Right cardiac atrium (tissue), 5 donors: ENCODE data around the gene TCIRG1. TPM values are rescaled to one million over a fixed set of nuclear protein-coding genes. Genes with fewer than 3 reads are reported as not detected.

Experiments
- ATAC-seq, 2 donors: fragments of 200-7000 bp; cut with Tn5 transposase; one replicate each; pipeline versions ENCODE4 v1.8.0 to v1.9.1; 2020; ENCODE audit warnings: moderate library complexity in 2 of 2, mild to moderate bottlenecking in 1 of 2
- DNase-seq, 3 donors: peaks; one replicate each; pipeline ENCODE4 v3.0.0-alpha.2; 2020
- H3K27ac ChIP-seq: one replicate; pipeline ENCODE4 v1.5.1; 2013; ENCODE audit warnings: mild to moderate bottlenecking, low read length, control low read depth, moderate library complexity
- H3K27me3 ChIP-seq: one replicate; pipeline ENCODE4 v1.6.1; 2013; ENCODE audit not compliant: control insufficient read depth, insufficient read depth
- H3K4me1 ChIP-seq: one replicate; pipeline ENCODE4 v1.6.1; 2013; ENCODE audit warnings: low read length; ENCODE audit not compliant: control insufficient read depth, insufficient read depth
- H3K4me3 ChIP-seq: one replicate; pipeline ENCODE4 v1.5.1; 2013; ENCODE audit warnings: low read length, control low read depth
- H3K9me3 ChIP-seq: one replicate; pipeline ENCODE4 v1.6.1; 2013; ENCODE audit warnings: low read length; ENCODE audit not compliant: control insufficient read depth
- WGBS: extraction: QIAGEN DNeasy Blood & Tissue Kit; methylation state at CpG from one replicate; pipeline ENCODE4 v1.1.7; 2013; 5-methylcytosine and 5-hydroxymethylcytosine counted together
- intact Hi-C, 4 donors: fragments of 100-400 bp; cut with DNase I; formaldehyde crosslinking; loops; one replicate each; pipeline versions ENCODE4 v1.11.0 to v1.14.0; 2022 to 2023
- polyA plus RNA-seq: library from polyadenylated mRNA; stranded (reverse); fragments of 200-250 nt; gene quantifications from one replicate; pipeline ENCODE4 v1.2.3, GENCODE V29; 2013
- total RNA-seq, 4 donors: library from RNA; stranded (reverse); fragmentation: NEBNext Ultra II Directional; extraction: Animal tissue kit (Norgen Biotek cat#: 25700); gene quantifications; one replicate each; pipeline ENCODE4 v1.2.1, GENCODE V29; 2021
- donor health status: healthy with polysubstance abuse.
- donor health status: DM: no; HTN: yes; CAD: no.
- donor health status: DM: no; HTN: no; CAD: no.
- donor health status: DM: no; HTN: yes; CAD: no; lungs with severe emphysema.
- donor health status: DM: yes; HTN: yes; CAD: no.

The TCIRG1 gene
- total and polyA plus RNA-seq, 5 donors, result 23.4 to 40.2 (median 38.3) TPM

- Histone ChIP-seq H3K4me1 (no peaks in the 10 kb centered on the region), H3K27me3 (no peaks in the 10 kb centered on the region), H3K27ac (no peak overlapping the region), H3K4me3 (no peak overlapping the region), H3K9me3 (no peaks in the 10 kb centered on the region)
- DNase-seq (no peak), ATAC-seq (peak in 1 of 2 donors; percentile 56)
- 69% methylated on average over 2 of the region's 2 CpGs for WGBS
- intact Hi-C loops, result no loop called here
These were observed 26.1 kb downstream of the TCIRG1 start for GRCh38 chr11:68064926-68065325.

- 94% methylated on average over 5 of the region's 5 CpGs for WGBS
- ATAC-seq, result no peak
- H3K27ac ChIP-seq, result no peak overlapping the region
- no peaks in the 10 kb centered on the region for H3K4me1 ChIP-seq
- no peak for DNase-seq
- no peaks in the 10 kb centered on the region for H3K27me3 ChIP-seq
- H3K4me3 ChIP-seq, result no peak overlapping the region
- H3K9me3 ChIP-seq, result no peaks in the 10 kb centered on the region
- intact Hi-C loops, result no loop called here
These were observed 27.0 kb downstream of the TCIRG1 start for GRCh38 chr11:68065841-68066240.

GRCh38 chr11:68066742-68067141, 27.9 kb downstream of the TCIRG1 start:
- no peaks in the 10 kb centered on the region for H3K4me1 ChIP-seq
- H3K4me3 ChIP-seq, result no peak overlapping the region
- ATAC-seq (peak in 1 of 2 donors; percentile 22), DNase-seq (peak in 1 of 3 donors; percentile 25)
- 82% methylated on average over 3 of the region's 3 CpGs for WGBS
- no peaks in the 10 kb centered on the region for H3K27me3 ChIP-seq
- no peak overlapping the region for H3K27ac ChIP-seq
- intact Hi-C loops, result no loop called here
- H3K9me3 ChIP-seq, result no peaks in the 10 kb centered on the region

GRCh38 chr11:68067991-68068390, 29.2 kb downstream of the TCIRG1 start:
- Histone ChIP-seq H3K4me1 (no peaks in the 10 kb centered on the region), H3K9me3 (no peaks in the 10 kb centered on the region), H3K4me3 (no peak overlapping the region), H3K27me3 (no peaks in the 10 kb centered on the region), H3K27ac (no peak overlapping the region)
- intact Hi-C loops, result no loop called here
- no peak for DNase-seq
- WGBS, result 64% methylated on average over 5 of the region's 5 CpGs
- ATAC-seq, result peak; percentile 46 to 72

DNA sequence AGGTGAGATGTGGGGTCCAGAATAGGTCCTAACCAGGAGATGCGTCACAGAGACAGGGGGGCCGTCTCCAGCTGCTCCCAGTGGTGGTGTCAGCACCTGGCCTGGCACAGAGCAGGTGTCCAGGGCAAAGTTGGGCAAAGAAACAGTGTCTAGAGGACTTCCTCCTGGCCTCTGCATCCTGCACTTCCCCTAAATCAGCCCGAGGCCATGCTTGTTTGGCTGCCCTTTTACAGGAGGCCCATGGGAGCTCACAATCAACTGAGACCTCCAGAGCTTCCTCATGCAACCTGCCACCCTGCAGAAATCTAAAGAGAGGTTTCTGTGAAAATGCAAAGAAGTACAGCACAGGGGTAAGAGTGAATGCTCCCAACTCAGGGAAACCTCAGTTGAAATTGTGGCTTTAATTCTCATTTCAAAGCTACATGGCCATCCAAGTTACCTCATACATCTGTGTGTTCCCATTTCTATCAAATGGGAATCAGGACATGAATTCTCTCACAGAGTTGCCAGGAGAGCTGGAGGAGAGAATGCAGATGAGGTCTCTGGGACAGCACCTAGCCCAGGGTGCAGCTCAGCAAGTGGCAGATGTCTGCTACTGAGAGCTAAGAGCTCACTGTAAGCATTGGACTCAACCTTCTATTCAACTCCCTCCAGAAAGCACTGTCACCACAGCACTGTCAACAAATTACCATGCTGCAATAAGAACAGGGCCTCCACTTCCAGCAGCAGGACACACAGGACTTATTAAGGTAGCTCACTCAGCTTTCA, 32.6 kb downstream of the TCIRG1 start:
- H3K4me3 ChIP-seq, result no peak overlapping the region
- no peak for ATAC-seq
- H3K4me1 ChIP-seq, result peaks cover 2% of the 10 kb centered on the region
- no peak for DNase-seq
- no peaks in the 10 kb centered on the region for H3K9me3 ChIP-seq
- no peak overlapping the region for H3K27ac ChIP-seq
- intact Hi-C loops, result no loop called here
- no peaks in the 10 kb centered on the region for H3K27me3 ChIP-seq
- WGBS, result 83% methylated on average over 3 of the region's 3 CpGs

DNA sequence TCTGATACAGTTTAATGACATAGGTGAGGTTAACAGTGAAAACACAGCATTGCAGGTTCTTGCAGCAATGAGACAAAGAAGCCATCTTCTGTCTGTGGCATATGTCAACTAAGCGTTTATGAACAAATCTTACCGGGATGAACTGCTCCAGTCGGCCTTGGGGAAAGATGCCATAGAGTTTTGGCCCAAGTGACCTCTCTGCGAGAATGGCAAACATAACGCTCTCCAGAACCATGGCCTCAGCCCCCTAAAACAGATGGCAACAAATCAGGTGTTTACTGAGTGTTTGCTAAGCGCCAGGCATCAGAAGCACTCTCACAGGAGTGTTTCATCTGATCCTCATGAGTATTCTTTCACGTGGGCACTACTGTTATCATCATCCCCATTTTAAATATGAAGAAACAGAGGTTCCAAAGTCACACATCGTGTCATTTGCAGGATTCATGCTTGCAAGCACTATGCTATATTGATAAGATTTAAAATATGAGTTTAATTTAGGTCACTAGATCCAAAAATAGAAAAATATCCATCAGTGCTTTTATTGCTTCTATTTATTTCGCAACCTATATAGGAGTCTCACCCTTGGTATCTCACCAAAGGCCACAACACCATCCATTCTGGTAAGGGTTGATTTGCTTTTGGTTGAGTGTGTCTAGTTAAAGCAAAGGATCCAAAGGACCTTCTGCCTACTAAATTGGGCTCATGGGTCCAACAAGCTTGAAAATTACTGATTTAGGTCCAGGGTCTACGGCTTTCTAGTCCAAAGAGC, 35.9 kb downstream of the TCIRG1 start:
- DNase-seq, result no peak
- no peak overlapping the region for H3K4me3 ChIP-seq
- H3K9me3 ChIP-seq, result no peaks in the 10 kb centered on the region
- H3K27ac ChIP-seq, result no peak overlapping the region
- intact Hi-C loops, result no loop called here
- H3K27me3 ChIP-seq, result no peaks in the 10 kb centered on the region
- H3K4me1 ChIP-seq, result peaks cover 8% of the 10 kb centered on the region
- 74% methylated on average over 10 of the region's 10 CpGs for WGBS
- ATAC-seq, result no peak

DNA sequence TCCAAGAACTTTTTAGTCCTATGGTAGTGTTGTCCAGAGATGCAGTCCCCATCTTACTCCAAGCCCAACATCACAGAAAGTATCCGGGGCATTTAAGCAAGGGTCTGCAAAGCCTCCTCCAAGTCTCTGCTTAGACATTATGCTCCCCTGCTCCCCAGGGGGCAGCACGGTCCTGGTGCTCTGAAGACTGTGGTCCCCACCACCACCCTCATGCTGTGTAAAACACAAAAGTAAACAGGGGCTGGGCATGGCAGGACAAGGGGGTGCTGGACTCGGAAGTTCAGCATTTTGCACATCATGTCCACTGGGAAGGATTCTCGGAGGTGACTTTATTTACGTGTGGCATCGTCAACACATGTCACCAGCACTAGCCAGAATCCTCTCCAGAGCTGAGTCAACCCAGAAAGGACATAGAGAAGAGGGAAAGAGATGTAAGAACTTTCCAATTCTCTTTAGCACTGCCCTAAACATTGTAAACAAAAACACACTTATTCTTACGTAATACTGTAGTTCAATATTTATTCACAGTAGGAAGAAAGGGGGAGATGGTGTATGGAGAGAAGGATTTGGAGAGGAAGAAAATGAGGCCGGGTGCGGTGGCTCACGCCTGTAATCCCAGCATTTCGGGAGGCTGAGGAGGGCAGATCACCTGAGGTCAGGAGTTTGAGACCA, 37.7 kb downstream of the TCIRG1 start:
- WGBS, result 83% methylated on average over 11 of the region's 11 CpGs
- H3K4me1 ChIP-seq, result peaks cover 8% of the 10 kb centered on the region
- no peak overlapping the region for H3K4me3 ChIP-seq
- intact Hi-C loops, result no loop called here
- H3K27ac ChIP-seq, result no peak overlapping the region
- DNase-seq (no peak), ATAC-seq (no peak)
- no peaks in the 10 kb centered on the region for H3K9me3 ChIP-seq
- no peaks in the 10 kb centered on the region for H3K27me3 ChIP-seq

DNA sequence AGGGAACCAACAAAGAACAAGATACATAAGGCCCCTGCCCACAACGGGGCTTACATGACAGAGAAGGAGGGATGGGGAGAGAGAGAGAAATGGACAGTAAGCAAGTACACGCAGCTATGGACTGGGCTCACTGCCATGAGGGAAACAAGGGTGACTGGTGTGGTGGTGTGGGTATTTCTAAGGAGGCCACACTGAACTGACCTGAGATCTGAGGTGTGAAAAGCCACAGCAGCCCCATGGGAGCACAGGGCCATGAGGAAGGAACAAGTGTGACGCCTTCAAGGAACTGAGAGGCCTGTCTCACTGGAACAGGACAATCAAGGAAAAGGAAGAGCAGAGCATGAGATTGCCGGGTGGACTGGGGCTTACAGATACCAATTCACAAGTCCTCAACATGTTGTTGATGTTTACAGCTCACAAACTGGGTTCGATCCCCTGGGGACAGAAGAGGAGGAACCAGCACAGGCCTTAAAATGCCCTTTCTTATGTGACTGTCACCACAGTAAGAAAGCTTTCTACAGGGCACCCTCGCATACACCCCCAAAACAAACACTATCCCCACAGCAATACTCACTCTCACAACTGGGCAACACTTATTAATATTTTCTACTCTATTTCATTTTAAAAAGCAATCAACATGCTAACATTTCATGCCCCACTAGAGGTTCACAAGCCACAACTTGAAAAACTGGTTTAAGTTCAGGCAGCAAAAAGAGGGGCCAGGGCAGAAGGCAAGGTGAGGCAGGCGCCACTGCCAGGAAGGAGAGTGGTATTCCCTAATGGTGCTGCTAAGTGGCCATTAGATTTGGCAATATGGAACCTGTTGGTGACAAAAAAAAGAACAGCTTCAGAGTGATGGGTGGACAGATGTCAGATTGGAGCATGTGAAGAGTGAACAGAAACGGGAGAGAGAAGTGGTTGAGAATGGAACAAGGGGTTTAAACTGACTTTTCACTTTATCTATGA, 39.1 kb downstream of the TCIRG1 start:
- Histone ChIP-seq H3K4me3 (no peak overlapping the region), H3K27ac (no peak overlapping the region), H3K27me3 (no peaks in the 10 kb centered on the region), H3K4me1 (peaks cover 8% of the 10 kb centered on the region), H3K9me3 (no peaks in the 10 kb centered on the region)
- WGBS, result 70% methylated on average over 8 of the region's 8 CpGs
- intact Hi-C loops, result no loop called here
- ATAC-seq (peak; percentile 29 to 61), DNase-seq (no peak)

GRCh38 chr11:68080860-68081259, 42.0 kb downstream of the TCIRG1 start:
- intact Hi-C loops, result no loop called here
- H3K4me1 ChIP-seq, result peaks cover 6% of the 10 kb centered on the region
- H3K27ac ChIP-seq, result no peak overlapping the region
- no peaks in the 10 kb centered on the region for H3K9me3 ChIP-seq
- H3K27me3 ChIP-seq, result no peaks in the 10 kb centered on the region
- H3K4me3 ChIP-seq, result no peak overlapping the region
- DNase-seq (no peak), ATAC-seq (no peak)
- 96% methylated on average over 8 of the region's 8 CpGs for WGBS

DNA sequence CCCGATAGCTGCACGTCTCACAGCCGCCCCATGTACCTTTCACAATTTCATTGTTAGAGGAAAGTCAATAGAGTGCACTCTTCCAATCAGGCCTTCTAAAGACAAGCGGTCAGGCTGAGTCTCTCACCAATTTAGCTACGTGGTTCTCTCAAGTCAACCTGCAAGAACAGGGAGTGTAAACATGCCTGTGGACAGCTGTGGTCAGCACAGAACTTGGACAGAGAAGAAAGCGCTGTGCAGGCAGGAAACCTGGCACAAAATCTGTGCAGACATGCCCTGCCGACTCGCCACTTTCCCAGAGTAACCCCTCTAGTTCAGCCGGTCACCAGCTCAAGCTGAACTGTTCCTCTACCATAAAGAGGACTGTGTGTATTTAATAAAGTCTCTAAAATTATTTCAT, 42.9 kb downstream of the TCIRG1 start:
- Histone ChIP-seq H3K9me3 (no peaks in the 10 kb centered on the region), H3K27ac (no peak overlapping the region), H3K4me1 (peaks cover 6% of the 10 kb centered on the region), H3K27me3 (no peaks in the 10 kb centered on the region), H3K4me3 (no peak overlapping the region)
- DNase-seq (no peak), ATAC-seq (no peak)
- WGBS, result 83% methylated on average over 9 of the region's 9 CpGs
- intact Hi-C loops, result no loop called here
